ENCODE data around the gene MAP3K5.
"Not testable (repeated sequence)": the region's sequence is repeated elsewhere in the genome, so short reads cannot be mapped to it uniquely, and the experiment has no call there.

The MAP3K5 gene

GRCh38 chr6:136591617-136592016 lies 200.7 kb downstream of the MAP3K5 start:
- no peak for DNase-seq (ENCODE audit: low read depth, low spot score)
- in situ Hi-C loops (cut with HindIII; ENCODE audit: low sequenced_read_pairs), result no loop called here
- TF ChIP-seq, protein P1, sequence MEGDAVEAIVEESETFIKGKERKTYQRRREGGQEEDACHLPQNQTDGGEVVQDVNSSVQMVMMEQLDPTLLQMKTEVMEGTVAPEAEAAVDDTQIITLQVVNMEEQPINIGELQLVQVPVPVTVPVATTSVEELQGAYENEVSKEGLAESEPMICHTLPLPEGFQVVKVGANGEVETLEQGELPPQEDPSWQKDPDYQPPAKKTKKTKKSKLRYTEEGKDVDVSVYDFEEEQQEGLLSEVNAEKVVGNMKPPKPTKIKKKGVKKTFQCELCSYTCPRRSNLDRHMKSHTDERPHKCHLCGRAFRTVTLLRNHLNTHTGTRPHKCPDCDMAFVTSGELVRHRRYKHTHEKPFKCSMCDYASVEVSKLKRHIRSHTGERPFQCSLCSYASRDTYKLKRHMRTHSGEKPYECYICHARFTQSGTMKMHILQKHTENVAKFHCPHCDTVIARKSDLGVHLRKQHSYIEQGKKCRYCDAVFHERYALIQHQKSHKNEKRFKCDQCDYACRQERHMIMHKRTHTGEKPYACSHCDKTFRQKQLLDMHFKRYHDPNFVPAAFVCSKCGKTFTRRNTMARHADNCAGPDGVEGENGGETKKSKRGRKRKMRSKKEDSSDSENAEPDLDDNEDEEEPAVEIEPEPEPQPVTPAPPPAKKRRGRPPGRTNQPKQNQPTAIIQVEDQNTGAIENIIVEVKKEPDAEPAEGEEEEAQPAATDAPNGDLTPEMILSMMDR (IDR thresholded peaks at IDR 0.05; ENCODE audit: low read depth, low read length), result no peak
- no peak overlapping the region for H3K4me3 ChIP-seq (ENCODE audit: low read depth, low read length)

DNA sequence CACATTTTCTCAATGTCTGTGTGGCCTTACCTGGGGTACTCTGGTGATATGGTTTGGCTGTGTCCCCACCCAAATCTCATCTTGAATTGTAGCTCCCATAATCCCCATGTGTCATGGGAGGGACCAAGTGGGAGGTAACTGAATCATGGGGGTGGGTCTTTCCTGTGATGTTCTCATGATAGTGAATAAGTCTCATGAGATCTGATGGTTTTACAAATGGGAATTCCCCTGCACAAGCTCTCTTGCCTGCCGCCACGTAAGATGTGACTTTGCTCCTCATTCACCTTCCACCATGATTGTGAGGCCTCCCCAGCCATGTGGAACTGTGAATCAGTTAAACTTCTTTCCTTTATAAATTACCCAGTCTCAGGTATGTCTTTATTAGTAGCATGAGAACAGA lies 201.4 kb downstream of the MAP3K5 start:
- DNase-seq (ENCODE audit: low read depth, low spot score); H3K4me3 ChIP-seq (ENCODE audit: low read depth, low read length); in situ Hi-C loops (cut with HindIII; ENCODE audit: low sequenced_read_pairs): not testable (repeated sequence)

GRCh38 chr6:136587527-136587926 lies 204.8 kb downstream of the MAP3K5 start:
- TF ChIP-seq, protein P1 (IDR thresholded peaks at IDR 0.05; ENCODE audit: low read depth, low read length), result no peak
- no peak overlapping the region for H3K4me3 ChIP-seq (ENCODE audit: low read depth, low read length)
- DNase-seq (ENCODE audit: low read depth, low spot score), result no peak
- in situ Hi-C loops (cut with HindIII; ENCODE audit: low sequenced_read_pairs), result no loop called here

DNA sequence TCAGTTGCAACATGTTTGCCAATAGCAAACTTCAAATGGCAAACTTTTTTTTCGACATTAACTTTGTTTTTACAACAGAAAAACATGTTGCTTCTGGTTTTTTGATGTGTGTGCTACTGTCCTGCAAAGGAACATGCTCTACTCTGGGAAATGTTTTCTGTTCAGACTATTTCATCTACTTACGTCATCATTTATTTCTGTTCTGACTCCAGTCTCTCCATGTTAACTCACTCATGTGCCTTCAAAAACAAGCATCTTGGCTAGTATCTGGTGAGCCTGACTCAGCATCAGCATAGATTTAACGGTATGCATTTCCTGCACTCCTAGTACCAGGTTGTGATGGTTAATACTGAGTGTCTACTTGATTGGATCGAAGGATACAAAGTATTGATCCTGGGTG lies 206.0 kb downstream of the MAP3K5 start:
- in situ Hi-C loops (cut with HindIII; ENCODE audit: low sequenced_read_pairs), result no loop called here
- TF ChIP-seq, protein P1 (IDR thresholded peaks at IDR 0.05; ENCODE audit: low read depth, low read length), result no peak
- DNase-seq (ENCODE audit: low read depth, low spot score), result peak; percentile 92
- no peak overlapping the region for H3K4me3 ChIP-seq (ENCODE audit: low read depth, low read length)

GRCh38 chr6:136585523-136585922 lies 206.8 kb downstream of the MAP3K5 start:
- H3K4me3 ChIP-seq (ENCODE audit: low read depth, low read length); DNase-seq (ENCODE audit: low read depth, low spot score); in situ Hi-C loops (cut with HindIII; ENCODE audit: low sequenced_read_pairs): not testable (repeated sequence)

DNA sequence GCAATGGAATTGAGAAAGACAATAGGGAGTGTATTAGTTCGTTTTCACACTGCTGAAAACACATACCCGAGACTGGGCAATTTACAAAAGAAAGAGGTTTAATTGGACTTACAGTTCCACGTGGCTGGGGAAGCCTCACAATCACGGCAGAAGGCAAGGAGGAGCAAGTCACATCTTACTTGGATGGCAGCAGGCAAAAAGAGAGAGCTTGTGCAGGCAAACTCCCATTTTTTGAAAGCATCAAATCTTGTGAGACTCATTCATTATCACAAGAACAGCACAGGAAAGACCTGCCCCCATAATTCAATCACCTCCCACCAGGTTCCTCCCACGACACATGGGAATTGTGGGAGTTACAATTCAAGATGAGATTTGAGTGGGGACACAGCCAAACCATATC lies 208.0 kb downstream of the MAP3K5 start:
- in situ Hi-C loops (cut with HindIII; ENCODE audit: low sequenced_read_pairs), result not testable (repeated sequence)

DNA sequence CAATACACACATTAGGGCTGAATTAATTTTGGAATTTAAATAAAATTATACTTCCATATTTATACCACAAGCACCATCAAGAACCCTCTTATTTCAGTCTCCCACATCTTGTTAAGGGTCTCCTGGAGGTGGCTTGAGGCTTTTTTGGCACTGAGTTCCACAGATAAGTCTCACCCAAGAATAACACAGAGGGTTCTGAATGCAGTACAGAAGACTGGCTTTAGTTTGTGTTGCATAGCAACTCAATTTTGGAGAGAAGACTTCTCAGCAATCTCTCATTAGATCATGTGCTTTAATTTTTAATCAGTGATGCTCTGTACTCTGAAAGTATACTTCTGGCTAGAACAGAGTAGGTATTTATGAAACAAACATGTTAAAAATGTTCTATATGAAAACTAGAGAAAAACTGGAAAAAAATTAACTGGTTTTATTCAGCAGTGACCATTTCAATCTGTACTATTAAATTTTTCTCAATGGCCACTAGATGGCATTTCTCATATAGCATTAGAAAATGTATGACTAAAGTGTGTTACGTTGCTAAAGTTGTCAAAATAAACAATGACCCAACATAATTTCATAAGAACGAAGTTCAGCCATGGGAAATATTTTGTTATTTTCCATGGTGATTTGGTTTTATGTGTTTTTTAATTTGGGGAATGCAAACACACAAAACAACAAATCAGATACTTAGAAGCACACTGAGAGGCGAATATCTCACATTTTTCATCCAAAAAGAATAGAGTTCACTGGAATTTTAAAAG lies 209.4 kb downstream of the MAP3K5 start:
- peak; percentile 84 for DNase-seq (ENCODE audit: low read depth, low spot score)
- H3K4me3 ChIP-seq (ENCODE audit: low read depth, low read length), result no peak overlapping the region
- TF ChIP-seq, protein P1 (IDR thresholded peaks at IDR 0.05; ENCODE audit: low read depth, low read length), result peak; percentile 47
- in situ Hi-C loops (cut with HindIII; ENCODE audit: low sequenced_read_pairs), result no loop called here

More for the DNA sequence above, 208.0 kb downstream of the MAP3K5 start:
- not testable (repeated sequence) for DNase-seq (ENCODE audit: low read depth, low spot score); H3K4me3 ChIP-seq (ENCODE audit: low read depth, low read length)

DNA sequence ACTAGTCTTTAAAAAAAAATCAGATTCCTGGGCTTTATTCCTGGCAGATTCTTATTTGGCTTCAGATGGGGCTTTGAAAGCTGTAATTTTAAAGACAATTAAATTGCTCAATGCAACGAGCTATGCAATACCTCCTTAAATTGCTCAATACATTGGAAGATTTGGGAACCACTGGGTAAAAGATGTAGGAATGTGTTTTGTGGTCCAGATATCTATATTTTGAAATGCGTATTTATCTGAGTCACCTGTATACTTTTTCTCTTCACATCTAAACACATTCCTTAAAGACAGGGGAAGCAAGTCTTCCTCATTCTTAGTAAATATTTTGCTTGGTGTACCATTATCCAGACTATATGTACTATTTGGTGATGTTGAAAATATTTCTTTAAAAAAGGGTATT lies 212.5 kb downstream of the MAP3K5 start:
- in situ Hi-C loops (cut with HindIII; ENCODE audit: low sequenced_read_pairs), result no loop called here
- TF ChIP-seq, protein P1 (IDR thresholded peaks at IDR 0.05; ENCODE audit: low read depth, low read length), result no peak
- no peak overlapping the region for H3K4me3 ChIP-seq (ENCODE audit: low read depth, low read length)
- DNase-seq (ENCODE audit: low read depth, low spot score), result no peak
